NCI-H2171 (cell line): Measurements from ENCODE around the gene ATAD3C.

Experiments used
- DNase-seq: peaks from one replicate; lab custom pipeline; 2025; lab: John Stamatoyannopoulos, UW

Gene ATAD3C

DNA sequence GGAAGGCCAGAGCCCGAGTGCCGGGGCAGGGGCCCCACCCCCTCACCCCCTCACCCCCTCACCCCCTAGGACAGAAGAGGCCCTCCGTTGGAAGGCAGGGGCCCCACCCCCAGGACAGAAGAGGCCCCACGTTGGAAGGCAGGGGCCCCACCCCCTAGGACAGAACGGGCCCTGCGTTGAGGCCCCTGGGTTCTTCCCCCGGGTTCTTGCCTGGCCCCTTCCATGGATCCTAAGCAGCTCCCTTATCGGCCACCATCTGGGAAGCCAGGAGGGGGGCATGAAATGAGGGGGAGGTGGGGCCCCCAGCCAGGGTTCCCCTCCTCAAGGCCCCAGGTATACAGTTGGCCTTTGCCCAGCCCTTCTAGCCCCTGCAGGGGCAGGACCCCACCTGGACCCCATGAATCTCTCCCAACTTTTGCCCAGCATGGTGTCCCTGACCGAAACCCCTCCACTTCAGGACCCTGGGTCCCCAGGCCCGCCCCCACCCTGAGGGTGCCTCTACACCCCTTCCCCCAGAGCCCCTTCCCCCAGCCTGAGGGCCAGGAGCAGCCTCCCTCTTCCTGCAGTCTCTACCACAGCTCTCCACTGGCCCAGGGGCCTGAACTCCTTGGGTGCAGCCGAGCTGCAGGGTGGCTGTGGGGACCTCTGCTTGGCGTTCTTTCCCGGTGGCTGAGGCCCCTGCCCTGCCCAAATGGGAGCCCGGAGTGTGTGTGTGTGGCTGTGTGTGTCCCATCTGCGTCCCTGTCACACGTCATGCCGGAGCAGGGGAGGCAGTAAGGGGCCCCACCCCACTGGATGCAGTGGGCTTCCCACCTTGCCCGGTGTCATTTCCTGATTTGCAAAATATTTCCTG is 18.3 kb upstream of the ATAD3C start:
- DNase-seq: peak; percentile 44

DNA sequence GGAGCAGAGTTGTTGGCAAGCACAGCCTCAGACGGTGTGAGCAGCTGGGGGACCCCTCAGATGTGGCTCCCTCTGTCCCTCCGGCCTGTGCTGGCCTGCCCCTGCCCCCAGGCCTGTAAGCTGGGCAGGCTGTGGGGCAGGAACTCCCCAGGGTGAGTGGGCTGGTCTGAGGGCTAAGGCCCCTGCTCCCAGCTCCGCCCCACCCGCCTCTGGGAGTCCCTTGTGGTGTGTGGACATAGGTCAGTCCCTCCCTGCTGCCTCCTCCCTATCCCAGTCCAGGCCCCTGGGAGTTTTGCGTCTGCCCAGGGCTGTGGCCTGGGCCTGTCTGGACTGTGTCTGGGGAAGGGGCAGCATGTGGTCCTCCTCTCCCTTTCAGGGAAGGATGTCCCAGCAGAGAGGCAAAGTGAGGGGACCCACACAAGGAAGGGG is 17.6 kb upstream of the ATAD3C start:
- no peak for DNase-seq

DNA sequence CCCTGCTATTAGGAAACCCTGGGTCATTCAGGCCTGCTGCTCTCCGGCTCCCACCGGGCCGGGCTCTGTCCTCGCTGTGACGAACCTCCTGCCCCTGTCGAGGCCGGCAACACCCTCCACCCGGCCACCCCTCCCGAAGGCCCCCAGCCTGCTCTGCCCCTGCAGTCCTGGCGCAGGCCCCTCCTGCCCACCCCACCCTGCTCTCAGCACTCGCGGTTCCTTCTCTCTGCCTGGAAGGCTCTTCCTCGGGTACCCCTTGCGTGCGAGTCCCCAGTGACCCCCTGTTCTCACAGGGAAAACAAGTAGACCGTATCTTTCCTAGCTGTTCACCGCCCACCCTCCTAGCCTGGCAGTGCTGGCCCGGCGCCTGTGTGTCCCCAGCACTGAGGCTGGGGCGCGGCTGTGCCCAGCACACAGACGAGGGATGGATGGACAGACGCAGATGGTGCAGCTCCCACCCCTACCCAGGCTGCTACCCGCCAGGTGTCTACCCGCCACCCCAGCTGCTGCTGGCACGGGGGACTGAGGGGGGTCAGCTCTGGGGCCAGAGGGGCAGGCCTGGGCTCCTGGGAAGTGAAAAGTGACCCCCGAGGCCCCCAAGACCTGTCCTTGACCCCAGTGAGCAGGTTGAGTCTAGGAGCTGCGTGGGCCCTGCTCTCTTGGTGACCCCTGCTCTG is 17.1 kb upstream of the ATAD3C start:
- peak; percentile 65 for DNase-seq

DNA sequence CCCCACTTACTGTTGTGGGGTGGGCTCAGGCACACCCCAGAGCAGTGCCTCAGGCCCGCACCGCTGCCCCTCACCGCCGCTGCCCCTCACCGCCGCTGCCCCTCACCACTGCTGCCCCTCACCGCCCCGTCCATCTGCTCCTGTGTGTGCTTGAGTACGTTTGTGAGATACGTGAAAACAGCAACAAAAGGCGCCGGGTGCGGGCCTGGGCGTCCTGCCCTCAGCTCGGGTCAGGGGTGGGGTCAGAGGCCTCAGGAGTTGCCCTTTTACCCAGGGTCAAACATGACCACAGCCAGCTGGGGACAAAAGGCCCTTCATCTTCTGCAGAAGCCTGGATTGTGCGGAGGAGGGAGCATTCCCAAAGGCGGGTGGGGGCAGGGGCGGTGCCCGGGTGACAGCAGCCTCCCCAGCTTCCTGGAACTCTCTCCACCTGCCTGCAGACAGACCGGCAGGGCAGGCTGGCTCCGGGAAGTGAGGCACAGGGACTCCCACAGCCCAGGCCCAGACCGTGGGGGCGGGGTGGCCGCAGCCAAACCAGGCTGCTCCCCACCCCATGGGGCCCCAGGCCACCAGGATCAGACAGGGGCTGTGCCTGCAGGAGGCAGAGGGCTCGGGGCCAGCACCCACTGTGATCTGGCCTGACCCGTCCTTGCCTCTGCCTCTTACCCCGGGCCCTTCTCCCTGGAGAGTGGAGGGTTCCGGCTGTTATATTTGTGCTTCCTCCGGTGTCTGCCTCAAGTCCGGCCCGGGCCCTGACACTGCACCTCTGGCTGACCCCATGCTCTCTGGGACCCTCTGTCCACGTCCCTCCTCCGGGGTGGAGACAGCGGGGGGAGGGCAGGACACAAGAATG is 16.3 kb upstream of the ATAD3C start:
- peak; percentile 85 for DNase-seq

DNA sequence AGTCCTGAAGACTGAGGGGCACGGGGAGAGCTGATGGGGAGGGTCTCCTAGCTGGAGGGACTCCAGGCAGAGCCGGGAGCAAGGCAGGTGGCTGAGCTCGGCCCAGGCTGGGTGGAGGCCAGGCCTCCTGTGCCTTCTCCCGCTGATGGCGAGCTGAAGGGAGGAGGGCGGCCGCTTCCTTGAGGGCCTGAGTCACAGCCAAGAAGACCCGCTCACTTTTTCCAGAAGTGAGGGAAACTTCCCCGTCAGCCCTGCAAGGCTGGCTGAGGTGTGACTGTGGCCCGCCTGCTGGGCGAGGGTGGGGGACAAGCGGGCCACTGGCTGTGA is 15.7 kb upstream of the ATAD3C start:
- DNase-seq: no peak

DNA sequence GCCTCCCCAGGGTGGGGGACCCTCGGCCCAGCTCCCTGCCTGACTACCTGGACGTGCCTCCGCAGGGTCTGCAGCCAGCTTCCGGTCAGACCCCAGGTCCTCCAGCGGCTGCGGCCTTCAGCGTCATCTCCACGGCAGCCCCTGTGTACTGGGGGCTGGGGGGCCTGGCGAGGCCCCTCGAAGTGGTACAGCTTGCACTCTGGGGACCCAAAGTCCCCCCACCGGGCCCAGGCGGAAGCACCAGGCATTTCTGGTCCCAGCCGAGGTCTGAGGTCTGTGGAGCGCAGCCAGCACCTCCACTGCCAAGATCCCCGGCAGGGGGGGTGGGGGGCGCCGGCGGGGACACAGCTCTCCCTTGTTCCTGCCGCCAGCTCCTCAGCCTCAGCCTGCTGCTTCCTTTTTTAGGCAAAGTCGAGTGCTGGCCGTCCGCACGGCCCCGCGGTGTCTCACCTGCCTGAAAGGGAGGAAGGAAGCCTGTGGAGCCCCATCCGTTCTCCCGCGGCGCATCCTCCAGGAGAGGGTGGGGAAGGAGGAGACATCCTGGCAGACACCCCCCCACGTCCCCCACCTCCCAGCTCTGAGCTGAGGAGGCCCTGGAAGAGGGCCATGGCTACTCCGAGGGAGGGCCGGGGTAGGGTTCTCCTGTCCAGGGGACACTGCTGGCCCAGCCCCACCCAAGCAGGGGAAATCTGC is 15.2 kb upstream of the ATAD3C start:
- DNase-seq: no peak

DNA sequence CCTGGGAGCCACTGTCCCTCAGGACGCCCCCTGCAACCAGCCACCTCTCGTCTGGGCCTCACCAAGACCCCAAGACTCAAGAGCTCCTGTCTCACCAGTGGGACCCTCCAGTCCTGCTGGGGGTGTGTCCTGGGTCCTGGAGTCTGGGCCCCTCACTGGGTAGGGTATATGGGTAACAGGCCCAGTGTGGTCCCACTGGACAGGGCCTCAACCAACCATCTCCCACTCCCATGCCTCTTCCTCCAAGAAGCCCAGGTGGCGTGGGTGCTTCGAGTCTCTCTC is 14.7 kb upstream of the ATAD3C start:
- DNase-seq: no peak

DNA sequence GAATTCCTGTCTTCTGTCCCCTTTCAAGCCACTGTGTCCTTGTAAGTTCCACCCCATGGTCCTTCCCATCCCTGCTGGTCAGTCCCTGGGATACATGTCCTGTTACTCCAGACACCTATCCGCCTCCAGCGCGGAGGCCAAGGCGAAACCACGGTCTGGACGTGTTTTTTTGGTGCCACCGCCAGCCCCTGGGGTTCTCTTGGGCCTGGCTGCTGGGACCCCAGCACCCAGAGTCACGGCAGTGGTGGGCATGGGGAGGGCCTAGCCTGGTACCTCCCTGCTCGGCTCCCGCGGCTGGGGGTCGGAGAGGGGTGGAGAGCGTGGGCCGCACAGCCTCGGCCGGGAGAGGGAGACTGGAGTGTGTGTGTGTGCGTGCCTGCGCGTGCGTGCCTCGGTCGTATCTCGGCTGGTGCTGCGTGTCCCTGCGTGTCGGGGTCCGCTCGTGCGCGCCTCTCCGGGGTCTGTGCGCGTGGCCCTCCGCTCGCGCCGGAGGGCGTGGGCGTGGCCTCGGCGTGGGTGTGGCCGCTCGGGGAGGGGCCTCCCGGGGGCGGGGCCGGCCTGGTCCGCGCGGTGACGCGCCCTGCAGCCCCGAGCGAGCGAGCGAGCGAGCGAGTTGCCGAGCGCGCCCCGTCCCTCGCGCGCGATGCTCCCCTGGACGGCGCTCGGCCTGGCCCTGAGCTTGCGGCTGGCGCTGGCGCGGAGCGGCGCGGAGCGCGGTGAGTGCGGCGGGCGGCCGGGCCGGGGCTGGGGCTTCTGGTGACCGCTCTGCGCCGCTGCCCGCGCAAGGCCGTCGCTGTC is 14.2 kb upstream of the ATAD3C start, which contains the start of gene VWA1:
TSS of gene VWA1 (plus strand) at position 585 of the 798 bp plus-strand sequence. CDS start at position 644, 59 bp downstream.
- DNase-seq: peak; percentile 37

DNA sequence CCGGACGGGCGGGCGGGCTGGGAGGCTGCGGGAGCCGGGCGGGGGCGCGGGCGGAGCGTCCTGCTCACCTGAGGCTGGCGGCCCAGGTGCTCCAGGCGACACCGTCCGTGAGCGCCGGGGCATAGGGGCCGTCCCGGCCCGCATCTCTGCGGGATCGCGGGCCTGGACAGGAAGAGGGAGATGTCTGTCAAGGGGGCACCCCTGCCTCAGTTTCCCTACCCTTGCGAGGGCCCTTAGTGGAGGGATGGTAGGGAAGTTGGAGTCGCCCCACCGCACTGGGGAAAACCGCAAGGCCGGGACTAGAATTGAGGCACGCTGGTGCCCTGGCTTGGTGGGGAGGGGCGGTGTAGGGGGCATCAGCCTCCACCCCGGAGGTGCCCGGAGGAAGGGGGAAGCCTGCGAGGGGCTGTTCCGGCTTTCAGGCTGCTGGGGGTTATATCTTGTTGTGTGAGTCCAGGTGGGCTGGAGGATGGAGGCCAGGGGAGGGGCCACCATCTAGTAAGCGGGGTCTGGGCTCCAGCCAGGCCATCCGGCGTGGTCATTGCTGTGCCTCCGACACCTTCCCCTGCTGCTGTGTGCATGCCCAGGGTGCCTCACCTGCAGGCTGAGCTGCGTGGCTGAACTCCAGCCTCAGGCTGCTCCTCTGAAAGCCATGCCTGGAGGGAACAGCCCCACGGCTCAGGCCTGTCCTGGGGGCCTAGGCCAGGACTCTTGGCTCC is 13.4 kb upstream of the ATAD3C start:
- DNase-seq: no peak

DNA sequence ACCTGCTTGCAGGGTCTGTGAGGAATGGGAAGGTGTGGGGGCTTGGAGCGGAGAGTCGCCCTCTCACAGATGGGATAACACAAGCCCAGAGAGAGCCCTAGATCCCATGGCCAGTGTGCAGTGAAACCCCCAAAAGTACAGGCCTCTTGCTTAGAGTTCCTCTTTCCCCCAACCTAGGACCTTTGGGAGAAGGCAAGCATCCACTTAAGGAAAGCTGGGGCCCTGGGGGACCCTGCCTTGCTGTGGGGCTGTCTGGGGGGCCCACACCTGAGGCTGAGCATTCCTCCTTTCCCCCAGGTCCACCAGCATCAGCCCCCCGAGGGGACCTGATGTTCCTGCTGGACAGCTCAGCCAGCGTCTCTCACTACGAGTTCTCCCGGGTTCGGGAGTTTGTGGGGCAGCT is 12.9 kb upstream of the ATAD3C start:
- DNase-seq: no peak

DNA sequence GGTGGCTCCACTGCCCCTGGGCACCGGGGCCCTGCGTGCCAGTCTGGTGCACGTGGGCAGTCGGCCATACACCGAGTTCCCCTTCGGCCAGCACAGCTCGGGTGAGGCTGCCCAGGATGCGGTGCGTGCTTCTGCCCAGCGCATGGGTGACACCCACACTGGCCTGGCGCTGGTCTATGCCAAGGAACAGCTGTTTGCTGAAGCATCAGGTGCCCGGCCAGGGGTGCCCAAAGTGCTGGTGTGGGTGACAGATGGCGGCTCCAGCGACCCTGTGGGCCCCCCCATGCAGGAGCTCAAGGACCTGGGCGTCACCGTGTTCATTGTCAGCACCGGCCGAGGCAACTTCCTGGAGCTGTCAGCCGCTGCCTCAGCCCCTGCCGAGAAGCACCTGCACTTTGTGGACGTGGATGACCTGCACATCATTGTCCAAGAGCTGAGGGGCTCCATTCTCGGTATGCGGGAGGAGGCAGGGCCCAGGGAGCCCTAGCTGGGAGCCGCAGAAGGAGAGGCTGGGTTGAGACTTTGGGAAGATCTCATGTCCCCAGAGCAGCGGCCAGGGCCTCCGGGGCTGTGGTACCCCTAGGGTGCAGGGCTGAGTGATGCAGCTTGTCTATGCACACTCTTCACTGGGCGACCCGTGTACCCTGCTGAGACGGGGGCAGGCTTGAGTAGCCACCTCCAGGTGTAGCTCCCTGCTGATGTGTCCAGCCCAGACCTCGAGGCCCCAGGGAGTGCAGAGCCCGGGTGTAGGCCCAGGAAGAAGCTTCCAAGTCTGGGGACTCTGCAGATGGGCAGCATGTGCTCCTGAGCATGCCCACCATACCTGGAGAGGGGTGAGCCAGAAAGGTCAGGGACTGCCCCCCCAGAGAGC is 12.2 kb upstream of the ATAD3C start:
- DNase-seq: no peak

DNA sequence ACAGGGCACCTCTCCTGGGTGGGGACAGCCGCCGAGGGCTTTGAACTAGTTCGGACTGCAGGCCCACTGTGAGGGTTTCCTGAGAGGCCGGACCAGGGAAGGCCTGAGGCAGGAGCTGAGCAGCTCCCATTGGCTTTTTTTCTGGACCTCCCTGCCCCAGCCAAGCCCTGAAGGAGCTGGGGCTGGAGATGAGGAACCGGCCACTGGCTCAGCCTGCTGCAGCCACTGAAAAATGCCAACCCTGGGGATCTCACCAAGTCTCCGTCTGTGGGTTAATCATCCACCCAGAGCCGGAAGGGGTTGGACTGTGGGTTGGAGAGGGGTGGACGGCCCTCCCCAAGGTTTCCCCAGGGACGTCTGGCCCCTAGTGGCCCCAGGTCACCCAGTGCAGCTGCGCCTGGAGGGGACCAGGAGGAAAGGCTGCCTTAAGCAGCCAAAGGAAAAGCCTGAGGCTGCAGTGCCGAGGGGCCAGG is 11.5 kb upstream of the ATAD3C start:
- no peak for DNase-seq

DNA sequence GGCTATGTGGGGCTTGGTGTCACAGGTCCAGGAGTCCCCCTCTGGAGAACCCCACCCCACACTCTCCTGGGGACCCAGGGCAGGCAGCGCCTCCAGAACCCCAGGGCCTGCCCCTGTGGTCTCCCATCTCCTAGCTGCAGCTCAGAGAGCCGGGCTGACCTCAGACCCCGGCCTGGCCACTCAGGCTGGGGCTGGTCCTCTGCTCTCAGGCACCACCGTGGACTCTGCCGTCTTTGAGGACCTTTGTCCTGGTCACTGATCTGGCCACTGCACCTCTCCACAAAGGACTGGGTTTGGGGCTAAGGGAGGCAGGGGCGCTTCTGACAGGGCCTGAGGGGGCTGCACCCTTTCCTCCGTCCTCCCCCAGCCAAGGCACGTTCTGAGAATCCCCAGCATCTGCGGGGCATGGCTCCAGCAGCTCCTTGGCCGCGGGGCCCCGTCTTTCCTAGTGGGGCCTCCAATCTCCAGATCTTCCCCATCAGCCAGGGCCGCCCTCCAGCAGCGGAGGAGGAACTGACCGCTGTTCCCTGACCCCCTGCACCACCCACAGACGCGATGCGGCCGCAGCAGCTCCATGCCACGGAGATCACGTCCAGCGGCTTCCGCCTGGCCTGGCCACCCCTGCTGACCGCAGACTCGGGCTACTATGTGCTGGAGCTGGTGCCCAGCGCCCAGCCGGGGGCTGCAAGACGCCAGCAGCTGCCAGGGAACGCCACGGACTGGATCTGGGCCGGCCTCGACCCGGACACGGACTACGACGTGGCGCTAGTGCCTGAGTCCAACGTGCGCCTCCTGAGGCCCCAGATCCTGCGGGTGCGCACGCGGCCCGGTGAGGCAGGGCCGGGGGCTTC is 10.7 kb upstream of the ATAD3C start:
- no peak for DNase-seq

DNA sequence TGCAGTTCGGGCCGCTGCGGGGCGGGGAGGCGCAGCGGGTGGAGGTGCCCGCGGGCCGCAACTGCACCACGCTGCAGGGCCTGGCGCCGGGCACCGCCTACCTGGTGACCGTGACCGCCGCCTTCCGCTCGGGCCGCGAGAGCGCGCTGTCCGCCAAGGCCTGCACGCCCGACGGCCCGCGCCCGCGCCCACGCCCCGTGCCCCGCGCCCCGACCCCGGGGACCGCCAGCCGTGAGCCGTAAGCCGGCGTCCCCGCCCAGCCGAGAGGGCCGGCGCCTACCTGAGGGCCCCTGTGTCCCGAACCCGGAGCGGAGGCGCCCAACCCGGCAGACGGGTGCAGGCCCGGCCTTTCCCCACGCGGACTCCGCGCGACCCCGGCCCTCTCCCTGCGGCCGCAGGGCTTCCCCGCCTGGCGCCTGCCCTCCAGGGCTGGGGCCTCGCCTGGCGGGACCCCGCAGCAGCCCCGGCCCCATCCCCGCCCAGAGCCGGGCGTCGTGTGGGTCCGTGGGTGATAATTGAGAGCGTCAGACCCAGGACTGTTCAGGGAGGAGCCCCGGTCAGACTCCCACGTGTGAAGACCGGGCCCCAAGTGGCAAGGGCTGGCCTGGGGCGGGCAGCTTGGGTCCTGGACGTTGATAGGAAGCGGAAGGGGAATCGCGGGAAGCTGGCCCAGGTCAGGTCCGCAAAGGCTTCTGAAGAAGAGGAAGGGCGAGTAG is 9.8 kb upstream of the ATAD3C start:
- DNase-seq: no peak

DNA sequence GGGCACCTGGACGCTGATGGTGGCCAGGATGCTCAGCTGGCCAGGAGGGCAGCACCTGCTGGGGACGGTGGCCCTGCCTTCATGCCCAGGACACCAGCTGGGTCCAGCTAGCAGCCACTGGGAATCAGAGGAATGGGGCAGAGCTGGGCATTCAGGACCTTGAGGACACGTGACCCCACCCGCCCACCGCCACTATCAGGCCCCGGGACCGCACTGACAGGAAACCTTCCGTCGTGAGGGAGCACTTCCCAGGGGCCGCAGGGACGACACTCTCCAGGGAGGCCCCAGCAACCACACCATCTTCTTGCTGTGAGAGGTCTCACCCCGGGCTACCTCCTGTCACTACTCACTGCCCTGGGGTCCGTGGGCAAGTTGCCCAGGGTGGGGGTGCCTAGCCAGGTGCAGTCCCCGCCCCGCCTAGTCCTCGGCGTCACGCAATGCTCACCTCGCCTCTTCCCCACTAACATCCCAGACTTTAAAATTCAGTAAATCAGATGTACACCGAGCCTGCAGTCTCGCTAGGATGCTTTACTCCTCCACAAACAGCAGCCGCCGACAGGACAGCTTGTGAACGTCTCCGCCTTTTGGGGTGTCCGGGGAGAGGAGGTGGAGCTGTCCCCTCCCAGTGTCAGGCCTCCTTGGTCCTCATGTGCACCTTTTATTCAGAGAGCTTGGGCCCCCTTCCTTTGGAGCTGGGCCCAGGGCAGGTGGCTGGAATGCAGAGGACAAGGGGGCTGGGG is 9.1 kb upstream of the ATAD3C start:
- DNase-seq: no peak

DNA sequence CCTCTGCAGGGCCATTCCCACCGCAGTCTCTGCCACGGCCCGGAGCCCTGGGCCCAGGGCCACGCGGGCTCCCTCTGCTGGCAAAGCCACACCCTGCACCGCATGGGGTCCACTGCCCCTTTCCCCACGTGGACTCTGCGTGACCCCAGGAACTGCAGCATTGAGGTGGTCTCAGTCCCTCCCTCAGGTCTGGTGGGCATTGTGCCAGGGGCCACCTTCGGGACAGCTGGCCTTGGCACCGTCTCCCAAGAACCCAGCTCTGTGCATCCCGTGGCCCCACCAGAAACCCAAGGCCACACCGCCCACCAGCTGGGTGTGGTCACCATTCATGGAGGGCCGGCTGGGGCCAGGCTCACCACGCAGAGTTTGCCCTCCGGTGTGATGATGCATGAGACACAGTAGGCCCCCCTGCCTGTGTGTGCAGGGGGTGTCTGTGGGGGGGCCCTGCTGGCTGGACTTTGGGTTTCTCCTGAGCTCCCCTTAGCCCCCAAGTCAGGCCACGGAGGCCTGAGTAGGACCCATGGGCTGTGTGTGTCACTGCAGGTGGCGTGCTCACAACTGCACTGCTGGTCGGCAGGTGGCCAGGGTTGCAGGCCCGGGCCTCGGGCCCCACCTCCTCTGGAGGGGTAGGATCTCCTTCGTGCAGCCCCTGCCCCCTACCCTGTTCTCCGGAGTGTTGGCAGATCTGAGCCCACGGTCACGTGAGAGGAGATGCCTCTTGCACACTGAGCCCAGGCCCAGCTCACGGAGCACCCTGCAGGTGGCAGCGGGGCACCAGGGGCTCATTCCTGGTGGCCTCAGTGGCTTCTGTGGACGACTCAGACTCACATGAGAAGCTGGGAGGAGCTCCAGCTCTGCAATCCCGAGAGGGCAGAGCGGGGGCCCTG is 8.2 kb upstream of the ATAD3C start:
- DNase-seq: peak; percentile 48
